PC-9 (cell line): ENCODE measurements around the gene EML2. TPM values are rescaled to one million over a fixed set of nuclear protein-coding genes. Genes with fewer than 3 reads are reported as not detected.

Experiments used
- BruUV-seq: library from RNA; stranded (reverse); fragments of 400-500 nt; replicated peaks from 2 replicates; lab custom pipeline; 2021; lab: Mats Ljungman, UMichigan
- CTCF ChIA-PET: fragments of 300-600 bp; sonication (Branson Sonifier 250); formaldehyde crosslinking; loops from one replicate; lab custom pipeline; 2022; ENCODE audit warnings: antibody characterized with exemption; lab: Charles Lee
- POLR2A ChIA-PET: fragments of 300-600 bp; sonication (Branson Sonifier 250); formaldehyde crosslinking; loops from one replicate; lab custom pipeline; 2022; ENCODE audit warnings: antibody characterized with exemption; ENCODE audit not compliant: unreplicated experiment; lab: Charles Lee
- DNase-seq, 2 experiments: peaks; one replicate each; pipeline versions ENCODE4 v3.0.0 to v3.0.0-alpha.2; 2015 to 2022; ENCODE audit warnings: mixed read lengths in 1 of 2
- H2AFZ ChIP-seq: fragments of 200-600 bp; sonication (generic); 2 replicates; pipeline ENCODE4 v1.8.1; 2017; ENCODE audit warnings: antibody characterized with exemption
- H3F3A ChIP-seq: fragments of 200-600 bp; sonication (generic); 2 replicates; pipeline ENCODE4 v1.8.1; 2017; ENCODE audit warnings: antibody characterized with exemption, mild to moderate bottlenecking, low read depth; ENCODE audit not compliant: insufficient read depth
- H3K27ac ChIP-seq: fragments of 200-600 bp; sonication (generic); 2 replicates; pipeline ENCODE4 v1.6.1; 2016; ENCODE audit warnings: mixed run types
- H3K27me3 ChIP-seq: fragments of 200-600 bp; sonication (generic); 2 replicates; pipeline ENCODE4 v1.6.1; 2016; ENCODE audit warnings: low read depth, mixed run types; ENCODE audit not compliant: insufficient read depth
- H3K36me3 ChIP-seq: fragments of 200-600 bp; sonication (generic); 2 replicates; pipeline ENCODE4 v1.6.1; 2016; ENCODE audit warnings: low read depth, mixed run types
- H3K4me1 ChIP-seq: fragments of 200-600 bp; sonication (generic); replicated peaks from 2 replicates; pipeline ENCODE4 v1.6.1; 2016; ENCODE audit warnings: mixed run types; ENCODE audit not compliant: insufficient read depth
- H3K4me2 ChIP-seq: fragments of 200-600 bp; sonication (generic); 2 replicates; pipeline ENCODE4 v1.6.1; 2017; ENCODE audit warnings: mixed run types
- H3K4me3 ChIP-seq: fragments of 200-600 bp; sonication (generic); 2 replicates; pipeline ENCODE4 v1.6.1; 2016; ENCODE audit warnings: mixed run types
- H3K79me2 ChIP-seq: fragments of 200-600 bp; sonication (generic); 2 replicates; pipeline ENCODE4 v1.6.1; 2017; ENCODE audit warnings: low read depth, mixed run types
- H3K9me2 ChIP-seq: fragments of 200-600 bp; sonication (generic); 2 replicates; pipeline ENCODE4 v1.8.1; 2017; ENCODE audit warnings: mild to moderate bottlenecking; ENCODE audit not compliant: insufficient read depth
- H3K9me3 ChIP-seq: fragments of 200-600 bp; sonication (generic); 2 replicates; pipeline ENCODE4 v1.8.1; 2016; ENCODE audit warnings: low read depth; ENCODE audit not compliant: insufficient read depth
- H4K20me1 ChIP-seq: fragments of 200-600 bp; sonication (generic); 2 replicates; pipeline ENCODE4 v1.8.1; 2017; ENCODE audit not compliant: insufficient read depth
- CTCF ChIP-seq: fragments of 200-600 bp; sonication (generic); conservative IDR thresholded peaks from 2 replicates; pipeline ENCODE4 v1.6.1; 2017; ENCODE audit warnings: mixed run types, antibody characterized with exemption, mild to moderate bottlenecking, moderate library complexity
- EZH2 ChIP-seq: fragments of 200-600 bp; sonication (generic); IDR thresholded peaks from 2 replicates; pipeline ENCODE4 v1.8.0; 2017; ENCODE audit warnings: antibody characterized with exemption, low read depth
- intact Hi-C: fragments of 100-400 bp; cut with micrococcal nuclease; formaldehyde crosslinking; loops from one replicate; pipeline ENCODE4 v1.10.0; 2022; ENCODE audit not compliant: unreplicated experiment
- total RNA-seq: library from RNA; stranded (reverse); gene quantifications from 2 replicates; pipeline ENCODE4 v1.2.3, GENCODE V29; 2021

Gene EML2
- total RNA-seq, 1 experiment from 2014 or later, result 61.7 TPM

GRCh38 chr19:45577111-45577905 is 61.9 kb downstream of the EML2 start:
- ChIA-PET POLR2A (interaction anchor here (0.5 to 0.8 kb wide), 6 partner anchors 40 to 99 kb away, joined by 3 to 6 read pairs (median 4); no protein-coding TSS in a partner anchor), CTCF (interaction anchor here (0.6 kb wide), 1 partner anchor 101 kb away, joined by 9 read pairs; no protein-coding TSS in a partner anchor)
- Histone ChIP-seq H3K36me3 (no peaks in the 10 kb centered on the region), H3K9me2 (no peaks in the 10 kb centered on the region), H3K4me1 (peaks cover 51% of the 10 kb centered on the region), H3K4me2 (peak overlapping the region; percentile 71), H2AFZ (no peak overlapping the region), H3K79me2 (peaks cover 68% of the 10 kb centered on the region), H3K27ac (peak overlapping the region; percentile 94), H3K27me3 (no peaks in the 10 kb centered on the region), H4K20me1 (no peaks in the 10 kb centered on the region), H3K9me3 (no peaks in the 10 kb centered on the region), H3K4me3 (peak overlapping the region; percentile 15; the same call in 1 of the 2 replicates), H3F3A (peaks cover 52% of the 10 kb centered on the region)
- TF ChIP-seq EZH2, result no peak
- no peak for TF ChIP-seq CTCF
- intact Hi-C loops, result no loop called here
- peak; percentile 79 to 99 for DNase-seq
- BruUV-seq, result no TSS peak

GRCh38 chr19:45576682-45577081 is 62.5 kb downstream of the EML2 start:
- H3K9me3 ChIP-seq, result no peaks in the 10 kb centered on the region
- peak overlapping the region; percentile 71 for H3K4me2 ChIP-seq
- H4K20me1 ChIP-seq, result no peaks in the 10 kb centered on the region
- TF ChIP-seq EZH2 (no peak), CTCF (no peak)
- H3F3A ChIP-seq, result peaks cover 54% of the 10 kb centered on the region
- H3K27ac ChIP-seq, result peak overlapping the region; percentile 94
- no peak overlapping the region for H2AFZ ChIP-seq
- peaks cover 64% of the 10 kb centered on the region for H3K79me2 ChIP-seq
- H3K27me3 ChIP-seq, result no peaks in the 10 kb centered on the region
- no peaks in the 10 kb centered on the region for H3K9me2 ChIP-seq
- CTCF ChIA-PET, result no interaction called here
- H3K36me3 ChIP-seq, result no peaks in the 10 kb centered on the region
- POLR2A ChIA-PET, result interaction anchor here (0.5 to 0.8 kb wide), 4 partner anchors 40 to 58 kb away, joined by 3 to 6 read pairs (median 4); no protein-coding TSS in a partner anchor
- no TSS peak for BruUV-seq
- no peak for DNase-seq
- H3K4me1 ChIP-seq, result peaks cover 51% of the 10 kb centered on the region
- intact Hi-C loops, result no loop called here
- H3K4me3 ChIP-seq, result no peak overlapping the region; the same call in 1 of the 2 replicates

- peaks cover 57% of the 10 kb centered on the region for H3F3A ChIP-seq
- no peaks in the 10 kb centered on the region for H3K9me3 ChIP-seq
- H3K36me3 ChIP-seq, result no peaks in the 10 kb centered on the region
- H3K4me2 ChIP-seq, result 0 out of 2 replicates have a peak overlapping the region, but pooled peaks have one; percentile 71
- no peaks in the 10 kb centered on the region for H4K20me1 ChIP-seq
- CTCF ChIA-PET, result interaction anchor here (0.6 kb wide), 1 partner anchor 86 kb away, joined by 9 read pairs; no protein-coding TSS in a partner anchor
- TF ChIP-seq EZH2, result no peak
- TF ChIP-seq CTCF, result no peak
- DNase-seq, result no peak
- H3K4me3 ChIP-seq, result no peak overlapping the region
- H3K27ac ChIP-seq, result peak overlapping the region; percentile 94
- peaks cover 60% of the 10 kb centered on the region for H3K79me2 ChIP-seq
- H3K9me2 ChIP-seq, result no peaks in the 10 kb centered on the region
- H2AFZ ChIP-seq, result no peak overlapping the region
- no TSS peak for BruUV-seq
- no peaks in the 10 kb centered on the region for H3K27me3 ChIP-seq
- POLR2A ChIA-PET, result interaction anchor here (0.5 kb wide), 1 partner anchor 9 kb away, joined by 4 read pairs; no protein-coding TSS in a partner anchor
- peaks cover 55% of the 10 kb centered on the region for H3K4me1 ChIP-seq
- intact Hi-C loops, result no loop called here
Measured at GRCh38 chr19:45575216-45575615, 64.0 kb downstream of the EML2 start.
